Loucy (cell line): ENCODE data around the gene B3GAT2.

ENCODE experiments used
- H2AFZ ChIP-seq: fragments of 200-600 bp; sonication (generic); 2 replicates; pipeline ENCODE4 v1.6.0; 2016; ENCODE audit warnings: antibody characterized with exemption, mild to moderate bottlenecking, low read length, moderate library complexity
- H3F3A ChIP-seq: fragments of 200-600 bp; 2 replicates; pipeline ENCODE4 v1.6.0; 2016; ENCODE audit warnings: antibody characterized with exemption, low read depth, mild to moderate bottlenecking
- H3K27me3 ChIP-seq: fragments of 200-600 bp; sonication (generic); 2 replicates; pipeline ENCODE4 v1.6.1; 2014; ENCODE audit warnings: low read length, mild to moderate bottlenecking; ENCODE audit not compliant: insufficient read depth, poor library complexity, severe bottlenecking
- H3K36me3 ChIP-seq: fragments of 200-600 bp; sonication (generic); 2 replicates; pipeline ENCODE4 v1.6.1; 2016; ENCODE audit warnings: low read length; ENCODE audit not compliant: insufficient read depth
- H3K4me1 ChIP-seq: fragments of 200-600 bp; sonication (generic); 2 replicates; pipeline ENCODE4 v1.5.1; 2014; ENCODE audit warnings: low read length, mild to moderate bottlenecking; ENCODE audit not compliant: insufficient read depth, poor library complexity, severe bottlenecking
- H3K4me2 ChIP-seq: fragments of 200-600 bp; sonication (generic); 2 replicates; pipeline ENCODE4 v1.6.0; 2014; ENCODE audit warnings: antibody characterized with exemption, low read length, low read depth, mild to moderate bottlenecking; ENCODE audit not compliant: poor library complexity, severe bottlenecking
- H3K4me3 ChIP-seq: fragments of 200-600 bp; sonication (generic); 2 replicates; pipeline ENCODE4 v1.5.1; 2014; ENCODE audit warnings: low read length, mild to moderate bottlenecking, mixed read lengths; ENCODE audit not compliant: poor library complexity, severe bottlenecking
- H3K79me2 ChIP-seq: fragments of 200-600 bp; sonication (generic); 2 replicates; pipeline ENCODE4 v1.6.1; 2014; ENCODE audit warnings: low read length; ENCODE audit not compliant: insufficient read depth
- H3K9ac ChIP-seq: fragments of 200-600 bp; sonication (generic); 2 replicates; pipeline ENCODE4 v1.6.0; 2014; ENCODE audit warnings: mild to moderate bottlenecking, low read depth, low read length, moderate library complexity; ENCODE audit not compliant: poor library complexity, severe bottlenecking
- H3K9me2 ChIP-seq: fragments of 200-600 bp; sonication (generic); replicated peaks from 2 replicates; pipeline ENCODE4 v1.6.1; 2016; ENCODE audit warnings: low read depth, low read length, mixed read lengths
- H3K9me3 ChIP-seq: fragments of 200-600 bp; sonication (generic); 2 replicates; pipeline ENCODE4 v1.6.1; 2014; ENCODE audit warnings: mild to moderate bottlenecking, antibody characterized with exemption, low read length, low read depth; ENCODE audit not compliant: insufficient read depth
- H4K20me1 ChIP-seq: fragments of 200-600 bp; sonication (generic); 2 replicates; pipeline ENCODE4 v1.6.0; 2014; ENCODE audit warnings: antibody characterized with exemption, low read length, mild to moderate bottlenecking; ENCODE audit not compliant: insufficient read depth, poor library complexity, severe bottlenecking
- EZH2phosphoT487 ChIP-seq: fragments of 200-600 bp; IDR thresholded peaks from 2 replicates; pipeline ENCODE4 v1.6.1; 2018; ENCODE audit warnings: antibody characterized with exemption, mild to moderate bottlenecking, moderate library complexity, borderline replicate concordance
- TF ChIP-seq, protein P1 (sequence below): fragments of 200-600 bp; sonication (generic); conservative IDR thresholded peaks from 2 replicates; pipeline ENCODE4 v1.5.1; 2014; ENCODE audit warnings: mild to moderate bottlenecking, antibody characterized with exemption, low read length

The B3GAT2 gene

GRCh38 chr6:70985156-70985555, 28.3 kb upstream of the B3GAT2 start:
- no peaks in the 10 kb centered on the region for H3F3A ChIP-seq
- H3K9me3 ChIP-seq, result no peaks in the 10 kb centered on the region
- TF ChIP-seq, protein P1, sequence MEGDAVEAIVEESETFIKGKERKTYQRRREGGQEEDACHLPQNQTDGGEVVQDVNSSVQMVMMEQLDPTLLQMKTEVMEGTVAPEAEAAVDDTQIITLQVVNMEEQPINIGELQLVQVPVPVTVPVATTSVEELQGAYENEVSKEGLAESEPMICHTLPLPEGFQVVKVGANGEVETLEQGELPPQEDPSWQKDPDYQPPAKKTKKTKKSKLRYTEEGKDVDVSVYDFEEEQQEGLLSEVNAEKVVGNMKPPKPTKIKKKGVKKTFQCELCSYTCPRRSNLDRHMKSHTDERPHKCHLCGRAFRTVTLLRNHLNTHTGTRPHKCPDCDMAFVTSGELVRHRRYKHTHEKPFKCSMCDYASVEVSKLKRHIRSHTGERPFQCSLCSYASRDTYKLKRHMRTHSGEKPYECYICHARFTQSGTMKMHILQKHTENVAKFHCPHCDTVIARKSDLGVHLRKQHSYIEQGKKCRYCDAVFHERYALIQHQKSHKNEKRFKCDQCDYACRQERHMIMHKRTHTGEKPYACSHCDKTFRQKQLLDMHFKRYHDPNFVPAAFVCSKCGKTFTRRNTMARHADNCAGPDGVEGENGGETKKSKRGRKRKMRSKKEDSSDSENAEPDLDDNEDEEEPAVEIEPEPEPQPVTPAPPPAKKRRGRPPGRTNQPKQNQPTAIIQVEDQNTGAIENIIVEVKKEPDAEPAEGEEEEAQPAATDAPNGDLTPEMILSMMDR, result no peak
- TF ChIP-seq EZH2phosphoT487, result no peak
- H3K9ac ChIP-seq, result no peak overlapping the region
- H3K27me3 ChIP-seq, result no peaks in the 10 kb centered on the region
- H3K36me3 ChIP-seq, result no peaks in the 10 kb centered on the region
- H2AFZ ChIP-seq, result no peak overlapping the region
- H4K20me1 ChIP-seq, result no peaks in the 10 kb centered on the region
- no peak overlapping the region for H3K4me3 ChIP-seq
- no peaks in the 10 kb centered on the region for H3K79me2 ChIP-seq
- no peaks in the 10 kb centered on the region; the same call in 1 of the 2 replicates for H3K9me2 ChIP-seq
- no peaks in the 10 kb centered on the region for H3K4me1 ChIP-seq
- no peak overlapping the region for H3K4me2 ChIP-seq

DNA sequence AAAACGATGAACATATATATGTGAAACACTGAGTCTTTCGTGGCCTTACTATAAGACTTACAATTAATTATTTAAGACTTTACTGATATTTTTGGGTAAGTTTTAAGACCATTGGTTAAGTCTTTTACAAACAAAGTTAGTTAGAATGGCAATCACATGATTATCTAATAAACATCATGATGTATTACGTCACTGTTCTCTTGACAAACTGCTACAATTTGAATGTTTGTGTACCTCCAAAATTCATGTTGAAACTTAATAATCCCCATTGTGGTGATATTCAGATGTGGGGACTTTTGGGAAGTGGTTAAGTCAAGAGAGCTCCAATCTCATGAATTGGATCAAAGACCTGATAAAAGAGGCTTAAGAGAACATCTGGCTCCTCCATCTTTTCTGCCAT, 25.9 kb upstream of the B3GAT2 start:
- no peaks in the 10 kb centered on the region; the same call in 1 of the 2 replicates for H3K9me2 ChIP-seq
- no peaks in the 10 kb centered on the region for H3K27me3 ChIP-seq
- no peak overlapping the region for H2AFZ ChIP-seq
- no peaks in the 10 kb centered on the region for H3K4me1 ChIP-seq
- H3K4me2 ChIP-seq, result no peak overlapping the region
- H3K9ac ChIP-seq, result no peak overlapping the region
- H3K4me3 ChIP-seq, result no peak overlapping the region
- H3F3A ChIP-seq, result no peaks in the 10 kb centered on the region
- H4K20me1 ChIP-seq, result no peaks in the 10 kb centered on the region
- TF ChIP-seq, protein P1, result no peak
- no peak for TF ChIP-seq EZH2phosphoT487
- no peaks in the 10 kb centered on the region for H3K9me3 ChIP-seq
- H3K36me3 ChIP-seq, result no peaks in the 10 kb centered on the region
- H3K79me2 ChIP-seq, result no peaks in the 10 kb centered on the region

DNA sequence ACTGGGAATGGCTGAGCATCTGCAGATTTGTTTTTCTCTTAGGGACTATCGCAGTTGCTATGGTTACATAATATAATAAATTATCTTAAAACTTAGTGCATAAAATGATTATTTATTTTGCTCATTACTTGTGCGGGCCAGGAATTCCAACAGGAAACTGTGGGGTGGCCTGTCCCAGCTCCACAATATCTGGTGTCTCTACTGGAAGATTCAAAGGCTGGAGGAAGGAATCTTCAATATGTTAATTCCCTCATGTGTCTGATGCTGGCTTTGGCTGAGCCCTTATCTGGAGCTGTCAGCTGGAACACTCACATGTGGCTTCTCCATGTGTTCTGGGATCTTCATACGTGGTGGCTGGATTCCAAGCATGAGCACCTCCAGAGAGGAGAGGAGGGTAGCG, 23.9 kb upstream of the B3GAT2 start:
- no peaks in the 10 kb centered on the region for H3F3A ChIP-seq
- no peak overlapping the region for H3K4me3 ChIP-seq
- no peaks in the 10 kb centered on the region for H3K4me1 ChIP-seq
- TF ChIP-seq, protein P1, result no peak
- TF ChIP-seq EZH2phosphoT487, result no peak
- H3K79me2 ChIP-seq, result no peaks in the 10 kb centered on the region
- no peaks in the 10 kb centered on the region for H3K9me3 ChIP-seq
- no peak overlapping the region for H2AFZ ChIP-seq
- H4K20me1 ChIP-seq, result no peaks in the 10 kb centered on the region
- H3K9ac ChIP-seq, result no peak overlapping the region
- no peaks in the 10 kb centered on the region; the same call in 1 of the 2 replicates for H3K9me2 ChIP-seq
- no peaks in the 10 kb centered on the region for H3K27me3 ChIP-seq
- no peak overlapping the region for H3K4me2 ChIP-seq
- H3K36me3 ChIP-seq, result no peaks in the 10 kb centered on the region
